ENCODE data around the gene SIGLEC9.

DNA sequence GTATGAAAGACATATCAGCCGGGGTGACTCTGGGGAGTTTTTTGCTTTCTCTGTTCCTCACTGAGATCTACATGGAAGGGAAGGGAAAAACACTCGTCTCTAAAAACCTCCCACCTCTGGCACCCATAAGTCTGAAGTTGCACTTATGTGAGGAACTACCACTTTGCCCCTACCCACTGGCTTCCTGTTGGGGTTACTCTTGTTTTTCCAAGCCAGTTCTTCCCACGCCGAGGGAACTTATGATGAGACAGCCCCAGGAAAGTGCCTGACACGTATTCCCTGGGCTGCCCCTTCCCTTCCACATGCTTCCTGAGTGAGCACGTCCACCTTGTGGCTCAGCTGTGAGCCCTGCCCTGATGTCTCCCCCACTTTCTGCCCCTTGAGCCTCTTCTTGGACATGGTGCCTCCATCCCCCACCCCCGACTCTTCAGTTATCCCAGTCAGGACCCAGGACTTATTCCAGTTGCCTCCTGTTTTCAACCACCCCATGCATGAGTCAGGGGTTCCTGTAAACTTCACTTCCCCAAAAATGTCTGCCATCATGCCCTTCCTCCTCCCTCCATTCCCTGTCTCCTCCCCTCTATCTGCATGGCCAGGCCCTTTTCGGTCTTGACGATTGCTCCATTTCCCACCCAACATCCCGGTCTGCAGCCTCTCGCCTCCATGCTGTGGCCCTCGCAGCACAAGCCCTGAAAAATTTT, 12.3 kb downstream of the SIGLEC9 start:
- TF ChIP-seq YY1 (IDR thresholded peaks at IDR 0.05; ENCODE audit: insufficient read depth, insufficient read length) = no peak
- no peak for TF ChIP-seq SUZ12 (IDR thresholded peaks at IDR 0.05; ENCODE audit: extremely low read depth, insufficient read depth, insufficient read length)
- TF ChIP-seq ZNF274 (IDR thresholded peaks at IDR 0.05; ENCODE audit: low read depth, low read length) = no peak
